Gastrocnemius medialis (tissue), 4 donors: ENCODE data around the gene SKI.

Experiments
- POLR2A ChIP-seq, 2 donors: fragments of 450-650 bp; IDR thresholded peaks; one replicate each; pipeline ENCODE4 v1.6.1; 2017; ENCODE audit warnings: antibody characterized with exemption in 2 of 2, mild to moderate bottlenecking in 2 of 2, moderate library complexity in 2 of 2
- TF ChIP-seq, protein P1 (sequence below), 5 experiments: fragments of 450-650 bp in 3 of 5; fragments of 200-600 bp in 2 of 5; sonication (generic) in 2 of 5; IDR thresholded peaks in 4 of 5; conservative IDR thresholded peaks in 1 of 5; 1 replicate in 4 of 5; 2 replicates in 1 of 5; pipeline ENCODE4 v1.5.1; 2016 to 2019; ENCODE audit warnings: antibody characterized with exemption in 5 of 5, mild to moderate bottlenecking in 3 of 5, moderate library complexity in 3 of 5

DNA sequence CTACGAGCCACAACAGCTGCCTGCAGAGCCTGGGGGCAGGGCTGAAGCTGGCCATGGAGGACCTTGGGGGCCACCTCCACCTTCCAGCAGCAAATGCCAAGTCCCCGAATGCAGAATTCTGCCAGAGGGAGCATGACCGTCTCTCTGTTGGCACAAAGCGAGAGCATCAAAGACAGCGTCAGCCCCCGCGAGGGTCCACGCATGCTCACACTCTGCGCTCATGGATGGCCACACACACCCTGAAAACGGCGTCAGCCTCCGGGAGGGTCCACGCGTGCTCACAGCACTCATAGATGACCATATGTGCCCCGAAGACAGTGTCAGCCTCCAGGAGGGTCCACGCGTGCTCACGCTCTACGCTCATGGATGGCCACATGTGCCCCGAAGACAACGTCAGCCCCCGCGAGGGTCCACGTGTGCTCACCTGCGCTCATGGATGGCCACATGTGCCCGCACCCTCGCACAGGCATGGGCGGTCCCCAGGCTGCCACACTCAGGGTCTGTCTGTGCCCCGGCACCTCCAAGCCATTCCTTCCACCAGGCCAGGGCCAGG lies 116.7 kb downstream of the SKI start:
- TF ChIP-seq POLR2A (IDR thresholded peaks at IDR 0.05), result no peak
- TF ChIP-seq, protein P1, sequence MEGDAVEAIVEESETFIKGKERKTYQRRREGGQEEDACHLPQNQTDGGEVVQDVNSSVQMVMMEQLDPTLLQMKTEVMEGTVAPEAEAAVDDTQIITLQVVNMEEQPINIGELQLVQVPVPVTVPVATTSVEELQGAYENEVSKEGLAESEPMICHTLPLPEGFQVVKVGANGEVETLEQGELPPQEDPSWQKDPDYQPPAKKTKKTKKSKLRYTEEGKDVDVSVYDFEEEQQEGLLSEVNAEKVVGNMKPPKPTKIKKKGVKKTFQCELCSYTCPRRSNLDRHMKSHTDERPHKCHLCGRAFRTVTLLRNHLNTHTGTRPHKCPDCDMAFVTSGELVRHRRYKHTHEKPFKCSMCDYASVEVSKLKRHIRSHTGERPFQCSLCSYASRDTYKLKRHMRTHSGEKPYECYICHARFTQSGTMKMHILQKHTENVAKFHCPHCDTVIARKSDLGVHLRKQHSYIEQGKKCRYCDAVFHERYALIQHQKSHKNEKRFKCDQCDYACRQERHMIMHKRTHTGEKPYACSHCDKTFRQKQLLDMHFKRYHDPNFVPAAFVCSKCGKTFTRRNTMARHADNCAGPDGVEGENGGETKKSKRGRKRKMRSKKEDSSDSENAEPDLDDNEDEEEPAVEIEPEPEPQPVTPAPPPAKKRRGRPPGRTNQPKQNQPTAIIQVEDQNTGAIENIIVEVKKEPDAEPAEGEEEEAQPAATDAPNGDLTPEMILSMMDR (IDR thresholded peaks at IDR 0.05 in 4 of 5, conservative IDR thresholded peaks at IDR 0.05 in 1 of 5), result no peak
